NOMO-1 treated with dmso at 0.1 percent for 144 hours (cell line): ENCODE data around the gene JAK2.
"Not testable (repeated sequence)": the region's sequence is repeated elsewhere in the genome, so short reads cannot be mapped to it uniquely, and the experiment has no call there.

Experiments used
- DNase-seq: peaks from one replicate; lab custom pipeline; 2025; ENCODE audit not compliant: unreplicated experiment; lab: John Stamatoyannopoulos, UW

Gene JAK2

DNA sequence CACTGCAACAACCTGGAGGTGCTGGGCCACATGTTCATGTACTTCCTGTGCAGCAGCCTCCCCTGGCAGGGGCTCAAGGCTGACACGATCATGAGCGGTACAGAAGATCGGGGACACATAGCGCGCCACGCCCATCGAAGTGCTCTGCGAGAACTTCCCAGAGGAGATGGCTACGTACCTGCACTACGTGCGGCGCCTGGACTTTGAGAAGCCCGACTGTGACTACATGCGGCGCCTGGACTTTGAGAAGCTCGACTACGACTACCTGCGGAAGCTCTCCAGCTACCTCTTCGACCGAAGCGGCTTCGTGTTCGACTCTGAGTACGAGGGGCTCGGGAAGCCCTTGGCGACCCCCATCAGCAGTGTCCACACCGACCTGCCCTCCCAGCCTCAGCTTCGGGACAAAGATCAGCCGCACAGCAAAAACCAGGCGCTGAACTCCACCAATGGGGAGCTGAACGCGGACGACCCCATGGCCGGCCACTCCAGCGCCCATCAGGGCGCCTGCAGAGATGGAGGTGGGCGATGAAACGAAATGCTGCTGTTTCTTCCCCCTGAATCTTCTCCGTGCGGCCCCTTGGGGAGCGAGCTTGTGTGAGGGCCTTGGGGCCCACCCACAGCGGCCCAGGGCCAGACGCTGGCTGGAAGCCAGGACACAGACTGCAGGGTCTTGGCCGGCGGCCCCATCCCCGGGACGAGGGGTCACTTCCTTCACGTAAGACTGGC lies 56.5 kb downstream of the JAK2 start:
- no peak for DNase-seq

GRCh38 chr9:5042661-5043178 lies 57.6 kb downstream of the JAK2 start:
- DNase-seq = no peak

GRCh38 chr9:5043381-5043780 lies 58.3 kb downstream of the JAK2 start:
- no peak for DNase-seq

DNA sequence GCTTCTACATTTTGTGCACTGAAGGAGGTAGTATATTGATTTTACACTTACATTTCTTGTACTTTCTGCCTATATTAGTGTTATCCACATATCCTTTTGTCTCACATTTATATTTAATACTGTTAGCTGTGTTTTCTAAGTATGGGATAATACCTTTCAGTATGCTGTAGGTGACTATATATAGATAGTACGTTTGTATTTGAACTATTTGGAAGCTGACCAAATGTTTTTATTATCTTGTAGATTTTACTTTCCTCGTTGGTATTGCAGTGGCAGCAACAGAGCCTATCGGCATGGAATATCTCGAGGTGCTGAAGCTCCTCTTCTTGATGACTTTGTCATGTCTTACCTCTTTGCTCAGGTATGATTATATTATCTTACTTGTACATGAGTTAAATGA lies 59.1 kb downstream of the JAK2 start:
- no peak for DNase-seq

DNA sequence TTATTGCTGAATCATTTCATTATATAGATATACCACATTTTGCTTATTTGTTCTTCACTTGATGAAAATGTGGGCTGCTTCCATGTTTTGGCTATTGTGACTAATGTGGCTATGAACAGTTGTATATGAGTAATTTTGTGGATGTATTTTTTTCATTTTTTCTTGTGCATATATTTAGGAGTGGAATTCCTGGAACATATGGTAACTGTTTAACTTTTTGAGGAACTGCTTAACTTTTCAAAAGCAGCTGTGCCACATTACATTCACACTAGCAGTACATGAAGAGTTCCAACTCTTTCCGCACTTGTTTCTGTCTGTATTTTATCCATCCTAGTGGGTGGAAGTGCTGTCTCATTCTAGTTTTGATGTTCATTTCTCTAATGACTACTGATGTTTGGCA lies 67.8 kb downstream of the JAK2 start:
- DNase-seq = no peak

- no peak for DNase-seq
Observed at GRCh38 chr9:5062631-5063030, 77.6 kb downstream of the JAK2 start.

DNA sequence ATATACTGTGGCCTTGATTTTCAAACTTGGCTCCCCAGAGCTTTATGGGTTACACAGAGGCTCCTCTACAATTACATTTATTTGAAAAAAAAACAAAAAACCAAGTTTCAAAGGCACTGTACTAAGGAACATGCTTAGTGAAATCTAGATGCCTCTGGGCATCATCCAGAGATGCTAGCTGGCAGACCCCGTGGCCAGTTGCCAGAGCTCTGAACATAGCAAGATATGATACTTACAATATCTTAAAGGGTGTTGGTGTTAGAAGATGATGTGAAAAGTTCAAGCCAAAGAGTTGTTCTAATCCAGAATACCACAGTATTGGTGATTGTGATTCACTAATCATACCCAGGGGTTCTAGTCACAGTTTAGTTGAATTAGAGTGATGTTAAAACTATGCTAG lies 87.8 kb downstream of the JAK2 start:
- DNase-seq = no peak

- no peak for DNase-seq
Observed at GRCh38 chr9:5073701-5074100, 88.6 kb downstream of the JAK2 start.

GRCh38 chr9:5085993-5086392 lies 100.9 kb downstream of the JAK2 start:
- DNase-seq = no peak

DNA sequence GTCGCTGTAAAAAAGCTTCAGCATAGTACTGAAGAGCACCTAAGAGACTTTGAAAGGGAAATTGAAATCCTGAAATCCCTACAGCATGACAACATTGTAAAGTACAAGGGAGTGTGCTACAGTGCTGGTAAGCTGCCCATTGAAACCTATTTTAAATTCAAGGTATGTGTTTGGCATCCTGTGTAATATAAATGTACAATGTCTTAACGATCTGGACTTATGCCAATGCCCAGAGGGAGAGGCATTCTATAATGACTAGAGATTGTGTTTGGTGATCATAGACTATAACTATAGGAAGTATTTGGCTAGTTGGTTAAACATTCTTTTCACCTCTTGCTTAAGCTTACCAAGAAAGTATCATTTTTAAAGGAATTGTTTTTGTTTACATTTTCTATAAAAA lies 104.7 kb downstream of the JAK2 start:
- no peak for DNase-seq

- DNase-seq = no peak
Observed at GRCh38 chr9:5095795-5096194, 110.7 kb downstream of the JAK2 start.

- no peak for DNase-seq
Observed at GRCh38 chr9:5099466-5099865, 114.4 kb downstream of the JAK2 start.

DNA sequence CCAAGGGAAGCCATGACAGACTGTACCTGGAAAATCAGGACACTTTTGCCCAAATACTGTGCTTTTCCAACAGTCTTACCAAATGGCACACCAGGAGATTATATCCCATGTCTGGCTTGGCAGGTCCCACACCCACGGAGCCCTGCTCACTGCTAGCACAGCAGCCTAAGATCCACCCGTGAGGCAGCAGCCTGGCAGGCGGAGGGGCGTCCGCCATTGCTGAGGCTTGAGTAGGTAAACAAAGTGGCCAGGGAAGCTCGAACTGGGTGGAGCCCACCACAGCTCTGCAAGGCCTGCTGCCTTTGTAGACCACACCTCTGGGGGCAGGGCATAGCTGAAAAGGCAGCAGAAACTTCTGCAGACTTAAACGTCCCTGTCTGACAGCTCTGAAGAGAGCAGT lies 116.1 kb downstream of the JAK2 start:
- not testable (repeated sequence) for DNase-seq

GRCh38 chr9:5106517-5106916 lies 121.4 kb downstream of the JAK2 start:
- DNase-seq = not testable (repeated sequence)

DNA sequence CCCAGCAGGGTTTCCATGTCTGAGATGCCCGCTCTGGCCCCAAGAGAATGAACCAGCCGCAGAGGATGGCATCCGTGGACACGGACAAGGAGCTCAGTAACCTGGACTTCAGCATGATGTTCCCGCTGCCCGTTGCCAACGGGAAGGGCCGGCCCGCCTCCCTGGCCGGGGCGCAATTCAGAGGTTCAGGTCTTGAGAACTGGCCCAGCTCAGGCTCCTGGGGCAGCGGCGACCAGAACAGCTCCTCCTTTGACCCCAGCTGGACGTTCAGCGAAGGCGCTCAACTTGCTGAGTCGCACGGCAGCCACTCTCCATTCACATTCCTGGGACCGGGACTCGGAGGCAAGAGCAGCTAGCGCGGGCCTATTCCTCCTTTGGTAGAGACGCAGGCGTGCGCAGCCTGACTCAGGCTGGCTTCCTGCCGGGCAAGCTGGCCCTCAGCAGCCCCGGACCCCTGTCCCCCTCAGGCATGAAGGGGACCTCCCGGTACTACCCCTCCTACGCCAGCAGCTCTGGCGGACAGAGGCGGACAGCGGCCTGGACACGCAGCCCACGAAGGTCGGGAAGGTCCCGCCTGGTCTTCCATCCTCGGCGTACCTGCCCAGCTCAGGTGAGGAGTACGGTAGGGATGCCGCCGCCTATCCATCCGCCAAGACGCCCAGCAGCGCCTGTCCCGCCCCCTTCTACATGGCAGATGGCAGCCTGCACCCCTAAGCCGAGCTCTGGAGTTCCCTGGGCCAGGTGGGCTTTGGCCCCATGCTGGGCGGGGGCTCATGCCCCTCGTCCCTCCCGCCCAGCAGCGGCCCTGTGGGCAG lies 126.0 kb downstream of the JAK2 start:
- no peak for DNase-seq

GRCh38 chr9:5111696-5112095 lies 126.6 kb downstream of the JAK2 start:
- DNase-seq = no peak

GRCh38 chr9:5112109-5112592 lies 127.1 kb downstream of the JAK2 start:
- no peak for DNase-seq

DNA sequence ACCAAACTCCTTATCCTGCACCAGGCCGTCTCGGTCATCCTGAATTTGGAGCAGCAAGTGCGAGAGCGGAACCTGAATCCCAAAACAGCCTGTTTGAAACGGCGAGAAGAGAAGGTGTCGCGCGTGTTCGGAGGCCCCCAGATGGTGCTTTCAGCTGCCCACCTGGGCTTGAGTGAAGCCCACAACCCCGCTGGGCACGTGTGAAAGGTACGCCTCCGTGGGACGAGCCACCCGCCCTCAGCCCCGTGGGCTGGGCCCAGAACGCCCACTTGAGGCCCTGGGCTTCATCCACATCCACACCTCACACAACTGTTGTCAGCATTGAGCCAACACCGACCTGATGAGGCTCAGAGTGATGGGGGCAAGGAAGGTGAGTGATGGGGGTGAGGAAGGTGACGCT lies 127.6 kb downstream of the JAK2 start:
- no peak for DNase-seq

- no peak for DNase-seq
Observed at GRCh38 chr9:5113523-5113922, 128.5 kb downstream of the JAK2 start.

DNA sequence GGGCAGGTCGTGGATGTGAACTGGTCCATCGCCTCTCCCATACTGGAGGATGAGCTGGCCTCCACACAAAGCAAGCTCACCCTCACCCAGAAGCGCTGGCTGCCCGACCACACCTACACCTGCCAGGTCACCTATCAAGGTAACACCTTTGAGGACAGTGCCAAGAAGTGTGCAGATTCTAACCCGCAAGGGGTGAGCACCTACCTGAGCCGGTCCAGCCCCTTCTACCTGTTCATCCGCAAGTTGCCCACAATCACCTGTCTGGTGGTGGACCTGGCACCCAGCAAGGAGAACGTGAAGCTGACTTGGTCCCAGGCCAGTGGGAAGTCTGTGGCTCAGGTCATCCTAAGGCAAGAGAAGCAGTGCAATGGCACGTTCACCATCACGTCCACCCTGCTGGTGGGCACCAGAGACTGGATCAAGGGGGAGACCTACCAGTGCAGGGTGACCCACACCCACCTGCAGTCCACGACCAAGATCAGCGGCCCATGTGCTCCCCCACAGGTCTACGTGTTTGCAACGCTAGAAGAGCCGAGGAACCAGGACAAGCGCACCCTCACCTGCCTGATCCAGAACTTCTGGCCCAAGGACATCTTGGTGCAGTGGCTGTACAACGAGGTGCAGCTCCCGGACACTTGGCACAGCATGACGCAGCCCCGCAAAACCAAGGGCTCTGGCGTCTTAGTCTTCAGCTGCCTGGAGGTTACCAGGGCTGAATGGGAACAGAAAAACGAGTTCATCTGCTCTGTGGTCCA lies 129.1 kb downstream of the JAK2 start:
- DNase-seq = no peak

GRCh38 chr9:5122116-5122515 lies 137.0 kb downstream of the JAK2 start:
- no peak for DNase-seq
